ENCODE data around the gene GRIN2B.

The GRIN2B gene

GRCh38 chr12:13935169-13935568 is 46.2 kb downstream of the GRIN2B start:
- H3K4me3 ChIP-seq (ENCODE audit: severe bottlenecking) = no peak overlapping the region
- H3K27me3 ChIP-seq (ENCODE audit: insufficient read depth, poor library complexity, severe bottlenecking) = no peaks in the 10 kb centered on the region
- no peak for TF ChIP-seq CTCF (IDR thresholded peaks at IDR 0.05; ENCODE audit: poor library complexity, severe bottlenecking)
- DNase-seq (ENCODE audit: low spot score) (no peak), ATAC-seq (ENCODE audit: low read depth) (no peak)
- no peak overlapping the region for H3K27ac ChIP-seq (ENCODE audit: poor library complexity, severe bottlenecking)
- H3K36me3 ChIP-seq (ENCODE audit: low read depth) = no peaks in the 10 kb centered on the region
- no peaks in the 10 kb centered on the region for H3K9me3 ChIP-seq (ENCODE audit: severe bottlenecking)
- no peaks in the 10 kb centered on the region for H3K4me1 ChIP-seq (ENCODE audit: insufficient read depth, poor library complexity, severe bottlenecking)
